Peyer's patch (tissue), 4 donors: Measurements from ENCODE around the gene ALDH3B1. TPM values are rescaled to one million over a fixed set of nuclear protein-coding genes. Genes with fewer than 3 reads are reported as not detected.
A peak's percentile ranks its signal among the peaks of the same experiment; 100 is the strongest.

ENCODE experiments used
- DNase-seq, 3 donors: peaks; one replicate each; pipeline ENCODE4 v3.0.0-alpha.2; 2017 to 2019
- H3K27ac ChIP-seq, 4 donors: fragments of 200-600 bp; sonication (generic); one replicate each; pipeline ENCODE4 v1.5.1; 2016 to 2019
- H3K27me3 ChIP-seq, 2 donors: fragments of 200-600 bp; sonication (generic); one replicate each; pipeline ENCODE4 v1.5.1; 2019
- H3K36me3 ChIP-seq, 3 donors: fragments of 200-600 bp; sonication (generic); one replicate each; pipeline ENCODE4 v1.5.1; 2016 to 2019
- H3K4me1 ChIP-seq, 4 donors: fragments of 200-600 bp; sonication (generic); one replicate each; pipeline ENCODE4 v1.5.1; 2016 to 2019
- H3K4me3 ChIP-seq, 4 donors: fragments of 200-600 bp; sonication (generic); 1 replicate in 3 of 4; 2 replicates in 1 of 4; pipeline ENCODE4 v1.5.1; 2016 to 2019; ENCODE audit warnings: mild to moderate bottlenecking in 1 of 4
- H3K9me3 ChIP-seq, 4 donors: fragments of 200-600 bp; sonication (generic); one replicate each; pipeline ENCODE4 v1.5.1; 2016 to 2019; ENCODE audit warnings: mild to moderate bottlenecking in 1 of 4
- POLR2A ChIP-seq, 2 donors: fragments of 450-650 bp; IDR thresholded peaks; one replicate each; pipeline ENCODE4 v1.5.1; 2017; ENCODE audit warnings: antibody characterized with exemption in 2 of 2, mild to moderate bottlenecking in 2 of 2, moderate library complexity in 2 of 2
- total RNA-seq, 4 donors: library from RNA; depleted of rRNA; stranded (reverse); fragments of >200 nt; gene quantifications; one replicate each; pipeline ENCODE4 v1.1.0, GENCODE V29; 2016
- TF ChIP-seq, protein P1 (sequence below), 6 experiments: fragments of 450-650 bp in 4 of 6; fragments of 200-600 bp in 2 of 6; sonication (generic) in 1 of 6; IDR thresholded peaks; one replicate each; pipeline ENCODE4 v1.5.1; 2017 to 2019; ENCODE audit warnings: antibody characterized with exemption in 6 of 6, mild to moderate bottlenecking in 3 of 6, moderate library complexity in 1 of 6

Gene ALDH3B1
- total RNA-seq, 4 donors from 2014 or later, result 14.9 to 53.5 (median 37.0) TPM

GRCh38 chr11:67999704-68000103, 10.4 kb upstream of the ALDH3B1 start:
- peaks cover 0 to 42% (median 33%) of the 10 kb centered on the region in 4 donors for H3K4me1 ChIP-seq
- H3K27ac ChIP-seq, result peak overlapping the region in 1 of 4 donors; percentile 25
- H3K27me3 ChIP-seq, result no peaks in the 10 kb centered on the region
- TF ChIP-seq, protein P1, sequence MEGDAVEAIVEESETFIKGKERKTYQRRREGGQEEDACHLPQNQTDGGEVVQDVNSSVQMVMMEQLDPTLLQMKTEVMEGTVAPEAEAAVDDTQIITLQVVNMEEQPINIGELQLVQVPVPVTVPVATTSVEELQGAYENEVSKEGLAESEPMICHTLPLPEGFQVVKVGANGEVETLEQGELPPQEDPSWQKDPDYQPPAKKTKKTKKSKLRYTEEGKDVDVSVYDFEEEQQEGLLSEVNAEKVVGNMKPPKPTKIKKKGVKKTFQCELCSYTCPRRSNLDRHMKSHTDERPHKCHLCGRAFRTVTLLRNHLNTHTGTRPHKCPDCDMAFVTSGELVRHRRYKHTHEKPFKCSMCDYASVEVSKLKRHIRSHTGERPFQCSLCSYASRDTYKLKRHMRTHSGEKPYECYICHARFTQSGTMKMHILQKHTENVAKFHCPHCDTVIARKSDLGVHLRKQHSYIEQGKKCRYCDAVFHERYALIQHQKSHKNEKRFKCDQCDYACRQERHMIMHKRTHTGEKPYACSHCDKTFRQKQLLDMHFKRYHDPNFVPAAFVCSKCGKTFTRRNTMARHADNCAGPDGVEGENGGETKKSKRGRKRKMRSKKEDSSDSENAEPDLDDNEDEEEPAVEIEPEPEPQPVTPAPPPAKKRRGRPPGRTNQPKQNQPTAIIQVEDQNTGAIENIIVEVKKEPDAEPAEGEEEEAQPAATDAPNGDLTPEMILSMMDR (IDR thresholded peaks at IDR 0.05), result no peak
- TF ChIP-seq POLR2A (IDR thresholded peaks at IDR 0.05), result no peak
- H3K36me3 ChIP-seq, result peaks cover 0 to 4% (median 0%) of the 10 kb centered on the region in 3 donors
- H3K9me3 ChIP-seq, result no peaks in the 10 kb centered on the region
- DNase-seq, result peak in 1 of 3 donors; percentile 19
- no peak overlapping the region for H3K4me3 ChIP-seq

DNA sequence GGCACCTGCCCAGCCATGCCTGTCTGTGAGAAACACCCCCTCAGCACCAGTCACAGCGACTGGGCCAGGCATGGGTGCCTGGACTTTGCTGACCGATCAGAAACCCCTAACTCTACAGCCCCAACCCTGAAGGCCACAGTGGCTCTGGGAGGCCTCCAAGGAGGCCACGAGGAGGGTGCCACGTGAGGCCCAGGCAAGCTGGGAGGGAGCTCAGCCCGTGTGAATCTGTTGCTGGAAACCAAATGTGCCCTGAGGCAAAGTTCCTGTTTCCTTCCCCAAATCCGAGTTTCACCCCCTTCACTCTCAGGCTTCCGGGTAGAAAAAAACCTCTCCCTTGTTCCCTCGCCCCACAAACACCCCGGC, 7.6 kb upstream of the ALDH3B1 start:
- peak overlapping the region in 3 of 4 donors; percentile 88 to 94 (median 91) for H3K27ac ChIP-seq
- H3K4me3 ChIP-seq, result peak overlapping the region; percentile 73 to 99 (median 76)

DNA sequence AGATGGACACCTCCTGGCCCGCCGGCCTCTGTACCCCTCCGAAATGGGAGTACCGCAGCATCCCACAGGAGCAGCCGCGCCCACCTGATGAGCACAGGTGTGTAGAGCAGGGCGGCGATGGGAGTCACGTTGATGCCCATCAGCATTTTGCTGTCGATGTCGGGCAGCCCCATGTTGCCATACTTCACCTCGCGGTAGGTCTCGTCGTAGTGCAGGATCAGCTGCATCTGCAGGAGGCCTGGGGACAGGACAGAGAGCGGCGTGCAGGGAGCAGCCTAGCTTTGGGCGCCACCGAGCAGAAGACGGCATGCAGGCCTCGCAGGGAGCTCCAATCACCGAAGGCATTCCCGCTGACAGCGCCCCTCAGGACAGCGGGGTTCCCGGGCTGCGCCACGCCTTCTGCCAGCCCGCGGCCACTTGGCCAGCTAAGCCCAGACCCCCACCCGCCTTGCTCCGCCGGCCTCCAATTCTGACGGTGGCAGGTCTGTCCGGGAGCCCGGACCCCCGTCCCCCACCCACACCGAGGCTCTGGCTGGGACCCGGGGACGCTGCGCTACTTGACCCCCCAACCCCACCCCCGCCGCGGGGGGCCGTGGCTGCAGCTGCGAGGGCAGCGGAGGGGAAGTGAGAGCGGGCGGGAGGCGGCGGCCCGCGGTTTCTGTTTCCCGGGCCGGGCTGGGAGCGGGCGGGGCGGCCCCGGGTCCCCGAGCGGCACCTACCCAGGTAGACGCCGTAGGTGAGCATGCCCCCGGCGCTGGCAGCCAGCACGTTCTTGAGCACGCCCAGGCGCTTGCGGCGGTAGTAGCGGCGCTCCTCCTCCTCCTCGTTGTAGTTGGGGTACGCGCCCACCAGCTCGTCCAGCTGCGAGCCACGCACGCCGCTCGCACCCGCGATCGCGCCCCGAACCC, 6.9 kb upstream of the ALDH3B1 start:
- peak overlapping the region; percentile 88 to 94 (median 90) for H3K27ac ChIP-seq
- H3K4me3 ChIP-seq, result peak overlapping the region; percentile 73 to 99 (median 76)
- peaks cover 0 to 34% (median 20%) of the 10 kb centered on the region in 4 donors for H3K4me1 ChIP-seq
- H3K27me3 ChIP-seq, result no peaks in the 10 kb centered on the region
- DNase-seq, result peak; percentile 72 to 87 (median 80)
- no peaks in the 10 kb centered on the region for H3K36me3 ChIP-seq
- TF ChIP-seq POLR2A (IDR thresholded peaks at IDR 0.05), result no peak
- TF ChIP-seq, protein P1 (IDR thresholded peaks at IDR 0.05), result no peak
- no peaks in the 10 kb centered on the region for H3K9me3 ChIP-seq

More for the DNA sequence above, 7.6 kb upstream of the ALDH3B1 start:
- H3K9me3 ChIP-seq, result no peaks in the 10 kb centered on the region
- DNase-seq, result peak in 1 of 3 donors; percentile 75
- peaks cover 0 to 39% (median 23%) of the 10 kb centered on the region in 4 donors for H3K4me1 ChIP-seq
- H3K36me3 ChIP-seq, result no peaks in the 10 kb centered on the region
- H3K27me3 ChIP-seq, result no peaks in the 10 kb centered on the region
- TF ChIP-seq, protein P1 (IDR thresholded peaks at IDR 0.05), result no peak
- no peak for TF ChIP-seq POLR2A (IDR thresholded peaks at IDR 0.05)

- peak; percentile 91 to 96 (median 95) for DNase-seq
- no peaks in the 10 kb centered on the region for H3K36me3 ChIP-seq
- peaks cover 0 to 35% (median 21%) of the 10 kb centered on the region in 4 donors for H3K4me1 ChIP-seq
- H3K27me3 ChIP-seq, result no peaks in the 10 kb centered on the region
- H3K27ac ChIP-seq, result peak within 1 kb of the TSS; percentile 88 to 94 (median 90)
- H3K9me3 ChIP-seq, result no peaks in the 10 kb centered on the region
- H3K4me3 ChIP-seq, result peak within 1 kb of the TSS; percentile 73 to 99 (median 76)
- peak; percentile 83 to 84 for TF ChIP-seq POLR2A (IDR thresholded peaks at IDR 0.05)
- TF ChIP-seq, protein P1 (IDR thresholded peaks at IDR 0.05), result no peak
Measured at GRCh38 chr11:68003846-68004550, 6.1 kb upstream of the ALDH3B1 start, which contains the start of gene UNC93B1. Gene UNC93B1 (minus strand): TSS chr11:68004097. CDS start chr11:68004043, 54 bp downstream.

- H3K27me3 ChIP-seq, result no peaks in the 10 kb centered on the region
- H3K4me1 ChIP-seq, result peaks cover 3 to 42% (median 26%) of the 10 kb centered on the region in 4 donors
- TF ChIP-seq, protein P1 (IDR thresholded peaks at IDR 0.05), result no peak
- TF ChIP-seq POLR2A (IDR thresholded peaks at IDR 0.05), result no peak
- peak in 1 of 3 donors; percentile 31 for DNase-seq
- peak overlapping the region in 2 of 4 donors; percentile 88 to 91 for H3K27ac ChIP-seq
- peak overlapping the region in 3 of 4 donors; percentile 73 to 99 (median 75) for H3K4me3 ChIP-seq
- no peaks in the 10 kb centered on the region for H3K9me3 ChIP-seq
- no peaks in the 10 kb centered on the region for H3K36me3 ChIP-seq
Measured at GRCh38 chr11:68004551-68005335, 5.4 kb upstream of the ALDH3B1 start.
